Hepatocyte (in vitro differentiated cells): ENCODE data around the gene HPCAL1.

Experiments used
- EZH2 ChIP-seq: fragments of 200-600 bp; sonication (generic); IDR thresholded peaks from 2 replicates; pipeline ENCODE4 v1.6.1; 2016; ENCODE audit warnings: antibody characterized with exemption, mild to moderate bottlenecking, borderline replicate concordance
- TF ChIP-seq, protein P1 (sequence below): fragments of 200-600 bp; sonication (generic); IDR thresholded peaks from 2 replicates; pipeline ENCODE4 v1.5.1; 2016; ENCODE audit warnings: antibody characterized with exemption, mild to moderate bottlenecking; ENCODE audit not compliant: poor library complexity

DNA sequence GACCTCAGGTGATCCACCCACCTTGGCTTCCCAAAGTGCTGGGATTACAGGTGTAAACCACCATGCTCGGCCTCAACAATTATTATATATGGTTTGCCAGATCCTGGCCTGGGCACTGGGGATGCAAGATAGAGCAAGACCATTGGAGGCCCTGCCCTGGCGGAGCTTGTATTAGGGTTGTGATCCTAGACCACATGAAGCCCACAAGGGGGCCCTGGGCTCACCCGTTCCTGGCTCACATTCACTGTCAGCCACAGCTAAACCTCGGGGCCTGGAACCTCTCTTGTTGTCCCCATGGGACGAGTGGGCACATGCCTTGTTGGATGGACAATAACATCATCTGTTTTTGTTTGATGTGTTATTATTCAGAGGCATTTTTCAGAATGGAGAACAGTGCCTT, 14.9 kb downstream of the HPCAL1 start:
- TF ChIP-seq, protein P1, sequence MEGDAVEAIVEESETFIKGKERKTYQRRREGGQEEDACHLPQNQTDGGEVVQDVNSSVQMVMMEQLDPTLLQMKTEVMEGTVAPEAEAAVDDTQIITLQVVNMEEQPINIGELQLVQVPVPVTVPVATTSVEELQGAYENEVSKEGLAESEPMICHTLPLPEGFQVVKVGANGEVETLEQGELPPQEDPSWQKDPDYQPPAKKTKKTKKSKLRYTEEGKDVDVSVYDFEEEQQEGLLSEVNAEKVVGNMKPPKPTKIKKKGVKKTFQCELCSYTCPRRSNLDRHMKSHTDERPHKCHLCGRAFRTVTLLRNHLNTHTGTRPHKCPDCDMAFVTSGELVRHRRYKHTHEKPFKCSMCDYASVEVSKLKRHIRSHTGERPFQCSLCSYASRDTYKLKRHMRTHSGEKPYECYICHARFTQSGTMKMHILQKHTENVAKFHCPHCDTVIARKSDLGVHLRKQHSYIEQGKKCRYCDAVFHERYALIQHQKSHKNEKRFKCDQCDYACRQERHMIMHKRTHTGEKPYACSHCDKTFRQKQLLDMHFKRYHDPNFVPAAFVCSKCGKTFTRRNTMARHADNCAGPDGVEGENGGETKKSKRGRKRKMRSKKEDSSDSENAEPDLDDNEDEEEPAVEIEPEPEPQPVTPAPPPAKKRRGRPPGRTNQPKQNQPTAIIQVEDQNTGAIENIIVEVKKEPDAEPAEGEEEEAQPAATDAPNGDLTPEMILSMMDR: no peak
- no peak for TF ChIP-seq EZH2
